Globus pallidus (tissue), 1 donor: ENCODE results near the gene DHRS13.
"Not testable (repeated sequence)": the region's sequence is repeated elsewhere in the genome, so short reads cannot be mapped to it uniquely, and the experiment has no call there.

Source experiments
- DNase-seq: peaks from one replicate; pipeline ENCODE4 v3.0.0-alpha.2; 2015; ENCODE audit warnings: low spot score

DHRS13 gene

DNA sequence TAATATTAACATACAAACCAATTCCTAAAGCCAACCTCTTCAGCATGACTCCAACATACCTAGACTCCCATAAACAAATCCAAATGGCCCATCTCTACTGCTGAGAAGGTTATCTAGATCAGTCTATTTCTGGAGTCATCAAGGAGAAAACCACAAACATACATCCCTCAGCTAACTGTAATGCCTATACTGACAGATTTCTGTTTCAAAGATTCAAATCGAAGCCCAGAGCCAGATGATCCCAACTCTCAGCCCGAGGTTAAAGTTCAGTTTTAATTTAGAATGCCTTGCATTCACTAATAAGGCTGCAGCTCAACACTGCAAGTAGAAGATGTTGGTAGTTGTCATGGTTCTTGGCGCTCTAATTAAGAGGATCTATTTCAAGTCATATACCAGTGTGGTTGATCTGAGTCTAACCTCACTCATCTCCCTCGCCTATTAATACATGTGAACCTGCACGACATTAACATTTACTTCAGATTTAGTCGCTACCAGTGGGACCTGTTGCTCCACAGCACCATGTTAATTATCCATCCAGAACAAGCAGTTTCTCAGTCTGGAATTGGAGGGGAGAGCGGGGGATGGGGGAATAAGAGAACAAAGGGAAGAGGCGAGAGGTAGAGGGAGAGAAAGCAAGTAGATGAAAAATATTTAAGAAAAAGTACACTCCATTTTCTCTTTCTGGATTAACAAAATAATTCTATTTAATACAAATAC is 33.0 kb upstream of the DHRS13 start:
- DNase-seq = no peak

DNA sequence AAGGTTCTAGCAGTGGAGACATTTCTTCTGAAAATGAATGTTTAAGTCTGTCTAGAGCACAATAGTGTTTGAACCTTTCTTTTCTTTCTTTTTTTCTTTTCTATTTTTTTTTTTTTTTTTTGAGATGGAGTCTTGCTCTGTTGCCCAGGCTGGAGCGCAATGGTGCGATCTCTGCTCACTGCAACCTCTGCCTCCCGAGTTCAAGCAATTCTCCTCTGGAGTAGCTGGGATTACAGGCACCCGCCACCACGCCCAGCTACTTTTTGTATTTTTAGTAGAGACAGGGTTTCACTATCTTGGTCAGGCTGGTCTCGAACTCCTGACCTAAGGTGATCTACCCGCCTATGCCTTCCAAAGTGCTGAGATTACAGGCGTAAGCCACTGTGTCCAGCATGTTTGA is 31.6 kb upstream of the DHRS13 start:
- not testable (repeated sequence) for DNase-seq

GRCh38 chr17:28929787-28930186 is 26.9 kb upstream of the DHRS13 start:
- no peak for DNase-seq

- DNase-seq = no peak
Observed at GRCh38 chr17:28928061-28928460, 25.2 kb upstream of the DHRS13 start.

DNA sequence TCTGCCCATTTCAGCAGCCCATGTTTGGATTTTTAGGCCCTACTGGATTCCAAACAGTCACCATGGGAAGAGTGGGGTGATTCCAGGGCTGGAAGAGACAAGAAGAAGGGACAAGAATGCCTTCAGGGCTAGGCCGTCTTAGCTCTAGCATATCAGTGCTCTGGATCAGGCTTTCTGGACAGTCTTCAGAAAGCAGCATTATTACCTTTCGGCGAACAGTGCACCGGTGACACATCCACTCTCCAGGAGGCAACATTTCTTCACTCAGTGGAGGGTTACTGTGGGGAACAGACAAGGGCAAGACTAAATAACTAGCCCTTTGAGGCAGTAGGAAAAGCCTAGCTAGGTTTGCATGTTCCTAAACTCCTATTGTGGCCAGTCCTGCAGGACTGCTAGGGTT is 23.9 kb upstream of the DHRS13 start:
- no peak for DNase-seq

DNA sequence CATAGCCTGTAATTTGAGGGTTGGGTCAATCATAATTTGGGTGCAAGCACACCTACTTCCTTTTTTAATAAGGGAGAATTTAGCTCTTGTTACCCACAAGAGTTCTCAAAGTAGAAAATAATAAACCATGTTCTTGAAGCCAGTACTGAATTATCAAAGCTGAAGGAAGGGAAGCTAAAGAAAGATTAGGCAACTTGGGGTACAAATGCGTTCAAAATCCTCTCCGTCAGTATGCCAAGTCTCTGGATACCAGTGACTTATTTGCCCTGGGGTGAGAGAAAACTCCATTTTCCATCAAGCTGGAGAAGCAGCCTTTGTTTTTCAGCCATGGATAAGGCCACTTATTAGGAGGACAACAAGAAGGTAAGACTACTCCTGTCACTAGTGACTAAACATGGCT is 23.5 kb upstream of the DHRS13 start:
- DNase-seq = no peak

GRCh38 chr17:28925912-28926365 is 23.1 kb upstream of the DHRS13 start:
- no peak for DNase-seq

- DNase-seq = no peak
Observed at GRCh38 chr17:28920201-28920600, 17.3 kb upstream of the DHRS13 start.

DNA sequence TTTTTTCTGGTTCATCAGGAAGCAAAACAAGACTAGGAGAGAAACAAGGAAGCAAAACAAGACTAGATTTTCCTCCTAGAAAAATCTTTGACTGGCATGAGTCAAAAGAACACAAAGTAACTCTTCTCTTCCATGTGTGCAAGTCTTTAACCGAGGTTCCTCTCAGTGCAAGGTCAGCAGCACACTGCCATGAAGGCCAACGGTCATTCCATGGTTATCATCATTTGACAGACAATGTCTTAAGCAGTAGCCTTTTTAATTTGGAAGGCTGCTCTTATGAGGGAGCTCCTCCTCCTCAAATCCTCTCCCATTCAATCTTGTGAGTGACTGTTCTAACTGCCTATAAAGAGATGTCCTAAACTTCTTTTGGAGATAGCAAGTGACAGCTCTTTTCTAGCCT is 15.4 kb upstream of the DHRS13 start:
- no peak for DNase-seq

DNA sequence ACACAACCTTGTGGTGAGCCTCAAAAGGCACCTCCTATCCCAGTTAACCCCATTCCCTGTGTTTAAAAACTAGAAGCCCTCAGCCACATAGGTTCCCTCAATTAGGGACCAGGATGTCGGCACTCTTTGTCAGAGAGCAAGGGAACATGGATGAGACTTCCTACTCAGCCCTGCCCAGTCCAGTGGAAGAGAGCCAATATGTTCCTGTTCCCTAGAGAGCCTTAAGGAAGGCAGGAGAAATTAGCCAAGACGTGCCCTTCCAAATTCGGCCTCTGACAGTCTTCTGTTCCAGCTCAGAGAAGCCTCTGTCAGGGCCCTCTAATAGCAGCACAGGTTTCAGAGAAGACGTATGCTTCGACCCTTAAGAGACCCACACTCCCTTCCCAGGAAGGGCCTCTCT is 14.6 kb upstream of the DHRS13 start:
- no peak for DNase-seq

DNA sequence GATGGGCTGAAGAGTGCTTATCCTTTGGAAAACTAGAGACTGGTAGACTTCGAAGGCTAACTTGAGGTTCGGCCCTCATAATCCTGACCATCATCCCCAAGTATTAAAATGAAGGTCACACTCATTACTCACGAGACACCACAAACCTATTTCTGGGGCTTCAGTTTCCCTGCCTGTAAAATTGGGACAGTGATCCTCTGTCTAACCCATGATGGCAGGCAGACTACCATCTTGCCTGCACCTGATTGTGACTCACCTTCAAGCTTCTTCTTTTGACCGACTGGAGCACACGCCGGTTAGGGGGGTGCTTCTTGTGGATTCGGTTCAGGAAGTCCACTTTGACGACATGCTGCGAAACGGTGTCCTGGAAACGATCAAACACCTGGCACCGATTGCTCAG is 14.2 kb upstream of the DHRS13 start:
- DNase-seq = no peak

- DNase-seq = no peak
Observed at GRCh38 chr17:28916302-28916934, 13.5 kb upstream of the DHRS13 start.

GRCh38 chr17:28912938-28913333 is 10.1 kb upstream of the DHRS13 start:
- no peak for DNase-seq

GRCh38 chr17:28912281-28912937 is 9.5 kb upstream of the DHRS13 start:
- DNase-seq = no peak

DNA sequence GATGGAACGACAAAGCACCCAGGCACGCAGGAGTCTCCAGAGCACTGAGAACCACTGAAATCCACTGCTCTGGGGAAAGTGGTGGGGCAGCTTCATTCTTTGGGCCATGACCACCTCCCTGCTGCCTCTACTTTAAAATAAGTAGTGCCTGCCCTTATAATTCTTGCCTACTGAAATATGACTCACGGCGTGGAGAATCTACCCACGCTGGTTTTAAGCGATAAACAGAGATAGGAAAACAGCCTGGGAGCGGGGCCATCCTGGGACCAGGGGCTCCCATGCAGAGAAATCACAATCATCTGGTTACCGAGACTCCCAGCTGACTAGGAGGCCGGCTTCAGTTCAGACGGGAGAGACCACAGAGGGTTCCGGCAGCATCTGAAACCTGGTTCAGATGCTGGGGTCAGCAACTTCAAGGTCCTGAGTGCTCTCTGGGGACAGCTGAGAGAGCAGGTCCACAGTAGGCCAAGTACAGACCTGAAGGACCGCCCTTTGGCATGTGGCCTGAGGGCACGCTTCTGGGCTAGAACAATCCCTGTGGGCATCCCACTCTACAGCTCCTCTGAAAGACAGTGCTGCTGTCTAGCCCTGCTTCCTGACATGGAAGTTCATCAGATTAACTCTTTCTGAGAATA is 8.6 kb upstream of the DHRS13 start:
- DNase-seq = no peak

DNA sequence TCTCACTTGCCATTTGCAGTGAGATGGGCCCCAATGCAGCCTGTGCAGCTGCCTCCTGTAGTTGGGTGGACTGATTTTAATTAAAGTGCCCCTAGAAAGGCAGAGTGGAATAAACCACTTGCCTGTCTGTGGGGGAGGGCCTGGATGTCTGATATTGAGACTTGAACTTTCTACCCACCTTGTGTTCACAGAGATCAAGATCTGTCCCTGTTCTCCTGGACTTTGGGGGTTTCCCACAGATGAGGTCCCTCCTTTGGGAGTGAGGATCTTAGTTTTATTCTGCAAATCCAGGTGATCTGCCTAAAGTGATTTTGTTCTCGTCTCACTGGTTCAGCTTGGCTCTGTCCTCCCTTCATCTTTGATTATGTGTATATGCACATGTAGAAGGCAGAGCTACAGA is 7.7 kb upstream of the DHRS13 start:
- no peak for DNase-seq

DNA sequence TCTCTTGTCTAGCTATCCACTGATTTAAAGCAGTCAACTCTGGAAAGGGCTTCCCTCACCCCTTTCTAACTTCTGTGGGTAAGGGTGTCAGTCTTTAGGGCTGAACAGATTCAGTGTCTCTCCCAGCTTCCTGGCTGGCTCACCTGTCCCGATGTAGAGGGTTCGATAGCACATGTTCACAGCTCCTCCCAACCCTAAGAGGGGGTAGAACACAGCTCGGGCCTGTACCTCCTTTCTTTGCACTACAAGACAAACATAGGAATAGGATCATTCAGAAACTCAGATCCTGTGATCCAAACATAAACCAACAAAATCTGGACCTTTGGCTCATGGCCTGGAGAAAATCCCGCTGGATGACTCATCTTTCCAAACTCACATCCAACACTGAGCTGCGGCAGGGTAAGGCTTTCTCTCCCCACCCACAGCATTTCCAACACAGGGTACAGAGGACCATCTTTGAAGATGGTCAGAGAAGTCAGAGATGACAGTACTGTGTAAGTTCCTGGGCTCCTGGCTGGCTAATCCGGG is 5.8 kb upstream of the DHRS13 start:
- DNase-seq = no peak

DNA sequence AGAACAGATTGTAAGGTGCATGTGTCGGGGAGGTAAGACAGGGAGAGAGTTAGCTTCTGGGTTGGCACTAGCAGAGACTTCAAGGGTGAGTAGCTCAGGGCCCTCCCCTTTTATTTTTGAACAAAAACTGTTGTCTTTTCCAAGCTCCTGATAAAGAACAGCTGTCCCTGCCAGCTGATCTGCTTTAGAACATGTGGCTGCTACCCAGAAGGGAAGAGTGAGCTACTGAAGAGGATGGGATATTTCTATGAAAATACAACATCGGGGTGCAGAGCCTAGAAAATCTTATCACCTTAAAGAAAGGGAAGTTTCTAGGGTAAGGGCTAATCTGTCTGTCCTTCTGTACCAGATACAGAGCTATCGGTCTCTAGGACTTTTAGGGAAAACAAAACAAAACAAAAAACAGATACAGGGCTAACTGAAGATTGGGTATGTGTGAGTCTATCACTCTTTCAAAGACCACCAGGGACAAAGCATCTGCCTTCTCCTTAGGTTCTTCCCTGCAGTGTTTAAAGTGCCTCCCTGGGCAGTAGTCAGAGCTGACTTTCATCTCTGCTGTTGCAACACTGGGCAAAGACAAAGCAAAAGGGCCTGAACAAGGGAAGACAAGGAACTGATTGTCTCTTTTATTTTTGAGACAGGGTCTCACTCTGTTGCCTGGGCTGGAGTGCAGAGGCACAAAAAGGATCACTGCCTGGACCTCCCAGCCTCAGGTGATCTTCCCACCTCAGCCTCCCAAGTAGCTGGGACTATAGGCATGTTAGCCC is 5.0 kb upstream of the DHRS13 start:
- no peak for DNase-seq

DNA sequence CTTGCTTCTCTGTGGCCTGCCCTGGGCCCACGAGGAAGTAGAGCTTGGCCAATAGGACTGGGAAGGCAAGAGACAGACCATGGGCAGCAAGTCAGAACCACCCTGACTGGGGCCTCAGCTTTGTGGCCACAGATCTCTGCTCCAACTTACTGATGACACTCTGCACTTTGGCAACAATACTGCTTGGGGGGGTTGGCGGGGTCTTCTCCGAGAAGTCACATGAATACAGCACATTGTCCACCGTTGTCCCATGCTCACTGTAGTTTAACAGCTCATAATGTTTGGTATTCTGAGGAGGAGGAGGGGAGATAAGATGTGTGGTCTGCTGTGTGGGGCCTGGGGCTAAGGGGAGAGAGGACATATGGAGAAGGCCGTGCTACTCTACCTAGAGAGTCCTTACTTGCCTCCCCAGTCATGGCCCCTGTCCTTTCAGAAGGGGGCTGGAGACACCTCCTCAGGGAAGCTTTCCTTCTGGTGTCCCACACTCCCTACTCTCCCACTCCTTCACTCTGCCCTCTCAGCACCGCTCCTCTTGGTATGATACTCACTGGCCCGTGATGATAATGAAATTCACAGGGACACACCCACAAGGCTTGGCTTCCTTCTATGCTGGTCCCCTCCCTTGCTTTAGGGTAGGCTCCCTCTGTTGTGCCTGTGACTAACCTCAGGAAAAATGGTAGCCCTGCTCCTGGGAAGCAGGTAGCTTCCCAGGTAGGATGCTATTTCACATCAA is 4.0 kb upstream of the DHRS13 start:
- no peak for DNase-seq

DNA sequence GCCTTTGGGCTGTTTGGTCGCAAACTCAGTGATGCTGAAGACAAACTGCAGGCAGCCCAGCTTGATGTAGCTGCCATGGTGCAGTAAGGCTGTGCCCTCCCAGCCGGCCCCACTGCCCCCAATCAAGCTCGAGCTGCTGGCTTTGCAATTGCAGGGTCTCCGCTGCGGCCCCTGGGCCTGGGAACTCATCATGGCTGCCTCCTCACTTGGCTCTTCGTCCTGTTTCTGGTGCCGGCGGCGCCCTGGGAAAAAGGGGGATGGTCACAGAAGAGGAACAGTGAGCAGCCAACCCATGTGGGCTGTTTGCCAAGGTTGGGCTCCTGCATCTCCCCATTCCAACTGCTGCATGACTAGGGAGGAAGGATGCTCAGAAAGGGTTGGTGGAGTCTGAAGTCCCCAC is 3.4 kb upstream of the DHRS13 start:
- DNase-seq = no peak

DNA sequence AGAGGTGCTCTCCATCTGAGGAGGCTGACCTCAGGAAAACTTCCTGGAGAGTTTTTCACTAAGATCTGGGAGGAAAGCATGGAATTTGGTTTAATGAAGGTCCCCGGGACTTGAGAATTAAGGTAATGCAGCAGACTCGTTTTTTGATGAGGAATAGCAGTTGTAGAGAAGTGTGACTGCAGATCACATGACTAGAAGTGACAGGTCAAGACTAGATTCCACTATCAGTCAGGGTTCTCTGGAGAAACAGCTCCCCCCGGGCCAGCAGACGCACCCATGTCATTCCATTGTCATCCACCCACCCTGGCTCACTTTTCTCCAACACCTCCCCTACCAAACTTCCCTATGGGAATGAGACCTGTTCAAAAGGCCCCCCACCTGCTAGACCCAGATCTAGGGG is 1.9 kb upstream of the DHRS13 start:
- no peak for DNase-seq
